Jurkat, Clone E6-1 (cell line): Measurements from ENCODE around the gene NFASC.

ENCODE experiments used
- DNase-seq: peaks from one replicate; pipeline ENCODE4 v3.0.0-alpha.2; 2011; ENCODE audit warnings: low read depth, low spot score
- H3K4me3 ChIP-seq: 2 replicates; pipeline ENCODE4 v1.5.1; 2011; ENCODE audit warnings: mild to moderate bottlenecking, low read length, control low read depth, moderate library complexity

Gene NFASC

DNA sequence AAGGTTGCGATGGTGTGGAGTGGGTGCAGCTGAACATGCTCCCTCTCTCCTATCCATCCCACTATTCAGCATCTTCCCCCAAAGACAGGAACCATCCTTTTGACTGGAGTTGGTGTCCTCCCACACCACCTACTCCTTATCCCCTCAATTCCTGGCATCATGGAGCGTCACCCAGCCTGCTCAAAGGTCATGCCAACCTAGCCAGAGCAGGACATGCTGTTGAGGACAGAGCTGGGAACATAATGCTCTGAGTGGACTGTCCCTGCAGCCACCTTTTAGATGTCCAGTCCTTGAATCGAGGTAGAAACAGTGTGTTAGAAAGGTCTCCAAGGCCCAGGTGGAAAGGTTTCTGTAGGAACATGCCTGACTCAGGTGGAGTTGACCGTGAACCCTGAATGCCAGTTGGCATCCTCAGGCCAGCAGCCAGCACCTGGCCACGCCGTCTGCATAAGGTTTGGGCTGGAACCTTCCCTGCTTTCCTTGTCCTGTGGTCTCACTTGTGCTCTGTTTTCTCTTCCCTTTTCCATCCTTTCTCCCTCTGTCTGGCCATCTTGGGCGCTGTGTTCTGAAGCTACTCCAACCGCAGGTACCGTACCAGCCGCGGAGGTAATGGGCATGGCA, 120.2 kb downstream of the NFASC start:
- DNase-seq, result no peak
- no peak overlapping the region for H3K4me3 ChIP-seq

GRCh38 chr1:204991342-204991844, 120.7 kb downstream of the NFASC start:
- no peak for DNase-seq
- H3K4me3 ChIP-seq, result no peak overlapping the region

DNA sequence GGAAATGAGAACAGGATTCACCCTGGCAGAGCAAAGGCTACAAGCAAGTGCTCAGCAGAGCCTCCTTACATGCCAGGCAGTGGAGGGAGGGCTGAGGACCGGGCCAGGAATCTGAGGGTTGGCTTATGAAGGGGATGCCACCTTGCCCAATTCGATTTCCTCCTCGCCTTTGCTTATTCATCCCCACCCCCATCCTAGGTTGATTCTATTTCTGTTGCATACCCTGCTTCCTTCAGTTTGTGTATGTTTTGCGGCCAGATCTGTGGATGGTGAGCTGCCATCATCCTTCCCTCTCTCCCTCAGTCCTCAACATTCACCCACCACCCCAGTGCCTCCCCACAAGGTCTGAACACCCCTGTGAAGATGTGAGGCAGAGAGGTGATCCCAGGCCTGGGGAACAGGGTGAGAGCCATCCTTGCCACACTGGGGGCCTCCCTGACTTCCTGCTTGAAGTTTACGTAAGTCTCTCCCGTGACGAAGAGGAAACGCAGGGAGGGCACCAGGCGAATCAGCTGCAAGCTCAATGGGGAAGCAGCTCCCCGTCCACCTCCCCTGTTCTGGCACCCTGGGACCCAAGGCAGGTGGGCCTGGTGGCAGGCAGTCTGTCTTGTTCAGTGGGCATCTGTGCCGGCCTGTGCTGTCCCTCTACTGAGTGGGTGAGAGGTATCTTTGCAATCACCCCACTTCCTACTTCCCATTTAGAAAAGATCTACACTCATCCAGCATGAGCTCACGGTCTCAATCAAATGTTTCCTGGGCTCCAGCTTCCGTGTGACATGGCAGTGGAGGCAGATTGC, 121.7 kb downstream of the NFASC start:
- no peak for DNase-seq

GRCh38 chr1:204992998-204993314, 122.3 kb downstream of the NFASC start:
- no peak overlapping the region for H3K4me3 ChIP-seq
- DNase-seq, result no peak

More for the DNA sequence above, 121.7 kb downstream of the NFASC start:
- H3K4me3 ChIP-seq, result no peak overlapping the region

- no peak for DNase-seq
- H3K4me3 ChIP-seq, result no peak overlapping the region
These were observed 123.6 kb downstream of the NFASC start for GRCh38 chr1:204994086-204994862.

DNA sequence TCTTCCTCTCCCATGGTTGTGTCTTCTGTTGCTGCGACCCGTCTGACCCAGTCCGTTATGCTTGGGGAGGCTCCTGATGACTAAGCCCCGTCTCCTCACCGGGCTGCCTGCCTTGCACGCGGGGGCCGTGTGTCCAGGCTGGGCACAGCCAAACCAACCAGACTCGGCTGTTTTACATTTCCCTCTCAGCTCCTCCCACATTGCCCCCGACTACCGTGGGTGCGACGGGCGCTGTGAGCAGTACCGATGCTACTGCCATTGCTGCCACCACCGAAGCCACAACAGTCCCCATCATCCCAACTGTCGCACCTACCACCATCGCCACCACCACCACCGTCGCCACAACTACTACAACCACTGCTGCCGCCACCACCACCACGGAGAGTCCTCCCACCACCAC, 126.3 kb downstream of the NFASC start:
- H3K4me3 ChIP-seq, result no peak overlapping the region
- peak; percentile 27 for DNase-seq

- no peak overlapping the region for H3K4me3 ChIP-seq
- no peak for DNase-seq
These were observed 127.1 kb downstream of the NFASC start for GRCh38 chr1:204997591-204998355.

- DNase-seq, result no peak
- no peak overlapping the region for H3K4me3 ChIP-seq
These were observed 130.5 kb downstream of the NFASC start for GRCh38 chr1:205001162-205001561.

GRCh38 chr1:205002705-205003104, 132.0 kb downstream of the NFASC start:
- no peak overlapping the region for H3K4me3 ChIP-seq

DNA sequence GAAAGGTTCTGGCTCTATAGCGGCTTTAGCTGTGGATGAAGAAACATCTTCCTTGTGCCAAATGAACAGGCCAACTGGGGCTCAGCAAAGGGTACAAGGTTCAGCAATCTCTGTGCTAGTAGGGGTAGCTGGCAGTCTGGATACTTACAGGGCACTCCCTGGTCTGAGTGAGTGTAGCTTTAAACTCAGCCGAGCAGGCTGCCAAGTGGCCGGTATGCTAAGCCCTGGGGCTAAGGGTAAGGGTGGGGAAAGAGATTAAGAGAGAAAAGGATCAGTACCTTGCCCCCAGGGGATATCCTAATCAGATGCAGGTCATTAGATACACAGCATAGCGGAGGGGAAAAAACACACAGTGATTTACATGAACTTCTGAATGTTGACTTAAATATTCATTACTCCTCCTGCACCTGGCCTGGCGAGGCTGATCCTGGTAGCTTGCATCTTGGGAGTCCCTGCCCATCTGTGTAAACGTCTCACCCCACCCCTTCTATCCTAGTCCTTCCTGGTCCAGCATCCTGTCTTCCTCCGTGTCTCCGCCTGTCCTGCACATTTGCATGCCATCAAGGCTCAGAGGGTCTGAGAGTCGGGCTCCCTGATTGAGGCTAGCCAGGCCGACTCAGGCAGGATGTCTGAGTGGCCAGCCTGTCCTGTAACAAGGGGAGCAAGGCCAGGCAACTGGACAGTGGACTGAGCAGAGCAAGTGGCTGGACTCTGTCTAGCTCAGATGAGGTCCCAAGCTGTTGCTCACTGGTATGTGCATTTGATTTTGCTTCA, 132.9 kb downstream of the NFASC start:
- no peak for DNase-seq
- H3K4me3 ChIP-seq, result no peak overlapping the region

More at GRCh38 chr1:205002705-205003104, 132.0 kb downstream of the NFASC start:
- DNase-seq, result no peak

- no peak for DNase-seq
- no peak overlapping the region for H3K4me3 ChIP-seq
These were observed 133.7 kb downstream of the NFASC start for GRCh38 chr1:205004351-205004750.

DNA sequence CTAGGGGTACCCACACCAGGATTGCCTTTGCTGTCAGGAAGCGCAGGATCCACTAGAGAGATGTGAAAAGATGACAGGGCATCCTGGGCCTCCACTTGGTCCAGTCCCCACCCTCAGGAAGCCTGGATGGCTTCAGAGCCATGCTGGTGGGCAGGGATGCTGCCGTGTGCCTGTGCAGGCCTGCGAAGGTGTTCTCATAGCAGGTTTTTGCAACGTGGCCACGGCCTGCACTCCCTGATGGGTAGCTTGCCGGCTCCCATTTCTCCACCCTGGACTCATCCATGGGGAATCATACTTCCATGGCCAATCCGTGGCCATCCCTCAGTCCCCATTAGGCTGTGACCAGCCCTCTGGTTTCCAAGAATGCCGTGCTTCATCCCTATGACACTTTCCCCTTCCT, 138.2 kb downstream of the NFASC start:
- DNase-seq, result no peak
- no peak overlapping the region for H3K4me3 ChIP-seq

DNA sequence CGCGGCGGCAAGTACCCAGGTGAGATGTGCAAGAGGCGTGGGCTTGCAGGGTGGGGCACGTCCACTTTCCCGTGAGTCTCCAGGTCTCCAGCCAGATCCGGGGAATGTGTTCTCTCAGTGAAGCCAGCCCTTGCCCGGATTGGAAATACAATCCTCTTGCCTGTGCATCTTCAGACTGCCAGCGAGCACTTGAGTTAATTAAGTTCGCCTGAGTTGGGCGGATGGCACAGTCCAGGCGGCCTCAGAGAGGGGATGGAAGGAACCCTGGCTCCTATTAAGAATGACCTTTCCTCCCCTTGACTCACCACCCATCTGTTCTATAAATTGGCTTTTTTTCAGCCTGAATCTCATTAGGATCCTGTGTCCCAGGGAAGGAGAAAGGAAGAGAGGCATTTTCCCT, 139.0 kb downstream of the NFASC start:
- no peak for DNase-seq
- no peak overlapping the region for H3K4me3 ChIP-seq

GRCh38 chr1:205012391-205013140, 141.9 kb downstream of the NFASC start:
- no peak for DNase-seq

GRCh38 chr1:205013683-205014367, 143.2 kb downstream of the NFASC start:
- no peak for DNase-seq
- no peak overlapping the region for H3K4me3 ChIP-seq

More at GRCh38 chr1:205012391-205013140, 141.9 kb downstream of the NFASC start:
- H3K4me3 ChIP-seq, result no peak overlapping the region

DNA sequence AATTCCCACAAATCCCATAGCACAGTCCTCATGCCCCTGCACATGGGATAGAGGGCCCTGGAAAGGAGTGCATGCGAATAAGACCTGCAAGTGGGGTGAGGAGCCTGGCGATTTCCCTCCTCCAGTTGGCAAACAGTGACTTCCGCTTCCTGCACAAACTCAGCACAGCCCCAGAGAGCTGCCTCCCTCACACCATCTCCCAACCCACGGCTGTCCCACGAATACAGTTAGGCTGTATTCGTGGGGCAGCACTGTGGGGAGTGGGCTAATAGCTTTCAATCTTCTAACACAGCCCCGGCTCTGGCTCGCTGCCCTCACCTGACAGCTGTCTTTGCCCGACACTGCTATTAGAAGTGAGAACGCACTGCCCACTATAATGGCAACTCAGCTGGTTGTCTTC, 144.1 kb downstream of the NFASC start:
- no peak overlapping the region for H3K4me3 ChIP-seq
- DNase-seq, result no peak

GRCh38 chr1:205015241-205015640, 144.6 kb downstream of the NFASC start:
- no peak for DNase-seq
- H3K4me3 ChIP-seq, result no peak overlapping the region
